AG04449 (cell line): ENCODE results near the gene REV1.
"Not testable (repeated sequence)": the region's sequence is repeated elsewhere in the genome, so short reads cannot be mapped to it uniquely, and the experiment has no call there.

Experiments
- CTCF ChIA-PET: fragments of 350-600 bp; formaldehyde crosslinking; extraction: SDS; loops from one replicate; lab custom pipeline; 2021; ENCODE audit warnings: antibody characterized with exemption; lab: Yijun Ruan, JAX
- POLR2A ChIA-PET: fragments of 400-600, 350-600 bp; formaldehyde crosslinking; extraction: SDS; loops from one replicate; lab custom pipeline; 2020; ENCODE audit warnings: antibody characterized with exemption, inconsistent platforms; lab: Yijun Ruan, JAX
- DNase-seq: peaks from one replicate; pipeline ENCODE4 v3.0.0-alpha.2; 2010; ENCODE audit warnings: low read depth, low spot score
- H3K4me3 ChIP-seq: 2 replicates; pipeline ENCODE4 v1.5.1; 2011; ENCODE audit warnings: low read depth, mild to moderate bottlenecking, control low read depth, low read length
- CTCF ChIP-seq: IDR thresholded peaks from one replicate; pipeline ENCODE4 v1.5.1; 2011; ENCODE audit warnings: mild to moderate bottlenecking, moderate library complexity, low read length, control low read depth, inconsistent platforms; ENCODE audit not compliant: insufficient read depth; ENCODE audit errors: missing control alignments

The REV1 gene

GRCh38 chr2:99472600-99472960, 17.2 kb downstream of the REV1 start:
- no peak for TF ChIP-seq CTCF
- CTCF ChIA-PET, result no interaction called here
- no peak for DNase-seq
- POLR2A ChIA-PET, result no interaction called here
- H3K4me3 ChIP-seq, result no peak overlapping the region

- ChIA-PET CTCF (no interaction called here), POLR2A (no interaction called here)
Observed at GRCh38 chr2:99471654-99472599, 17.9 kb downstream of the REV1 start.

GRCh38 chr2:99470957-99471356, 18.9 kb downstream of the REV1 start:
- POLR2A ChIA-PET, result no interaction called here
- CTCF ChIA-PET, result no interaction called here
- no peak for DNase-seq
- TF ChIP-seq CTCF, result no peak
- H3K4me3 ChIP-seq, result no peak overlapping the region

More at GRCh38 chr2:99471654-99472599, 17.9 kb downstream of the REV1 start:
- DNase-seq, result no peak
- H3K4me3 ChIP-seq, result no peak overlapping the region
- TF ChIP-seq CTCF, result no peak

- CTCF ChIA-PET, H3K4me3 ChIP-seq, DNase-seq, POLR2A ChIA-PET: not testable (repeated sequence)
Observed at GRCh38 chr2:99470459-99470858, 19.4 kb downstream of the REV1 start.

GRCh38 chr2:99469394-99469793, 20.4 kb downstream of the REV1 start:
- TF ChIP-seq CTCF, result no peak
- POLR2A ChIA-PET, result no interaction called here
- CTCF ChIA-PET, result interaction anchor here (1.1 kb wide), 1 partner anchor 21 kb away, joined by 3 read pairs; the partner anchor contains the start of gene REV1
- H3K4me3 ChIP-seq, result no peak overlapping the region
- DNase-seq, result no peak

GRCh38 chr2:99468155-99468554, 21.7 kb downstream of the REV1 start:
- ChIA-PET POLR2A (no interaction called here), CTCF (interaction anchor here (1.1 kb wide), 1 partner anchor 22 kb away, joined by 3 read pairs; the partner anchor contains the start of gene REV1)
- H3K4me3 ChIP-seq, result no peak overlapping the region
- no peak for DNase-seq
- no peak for TF ChIP-seq CTCF
